Lower leg skin (tissue), 3 donors: ENCODE data around the gene COX6B2.

ENCODE experiments used
- POLR2A ChIP-seq, 2 donors: fragments of 450-650 bp; IDR thresholded peaks; one replicate each; pipeline ENCODE4 v1.6.1; 2016 to 2017; ENCODE audit warnings: antibody characterized with exemption in 2 of 2, mild to moderate bottlenecking in 1 of 2, moderate library complexity in 1 of 2
- TF ChIP-seq, protein P1 (sequence below), 3 donors: fragments of 450-650 bp; IDR thresholded peaks; one replicate each; pipeline ENCODE4 v1.5.1; 2016; ENCODE audit warnings: antibody characterized with exemption in 3 of 3, mild to moderate bottlenecking in 3 of 3, moderate library complexity in 2 of 3

DNA sequence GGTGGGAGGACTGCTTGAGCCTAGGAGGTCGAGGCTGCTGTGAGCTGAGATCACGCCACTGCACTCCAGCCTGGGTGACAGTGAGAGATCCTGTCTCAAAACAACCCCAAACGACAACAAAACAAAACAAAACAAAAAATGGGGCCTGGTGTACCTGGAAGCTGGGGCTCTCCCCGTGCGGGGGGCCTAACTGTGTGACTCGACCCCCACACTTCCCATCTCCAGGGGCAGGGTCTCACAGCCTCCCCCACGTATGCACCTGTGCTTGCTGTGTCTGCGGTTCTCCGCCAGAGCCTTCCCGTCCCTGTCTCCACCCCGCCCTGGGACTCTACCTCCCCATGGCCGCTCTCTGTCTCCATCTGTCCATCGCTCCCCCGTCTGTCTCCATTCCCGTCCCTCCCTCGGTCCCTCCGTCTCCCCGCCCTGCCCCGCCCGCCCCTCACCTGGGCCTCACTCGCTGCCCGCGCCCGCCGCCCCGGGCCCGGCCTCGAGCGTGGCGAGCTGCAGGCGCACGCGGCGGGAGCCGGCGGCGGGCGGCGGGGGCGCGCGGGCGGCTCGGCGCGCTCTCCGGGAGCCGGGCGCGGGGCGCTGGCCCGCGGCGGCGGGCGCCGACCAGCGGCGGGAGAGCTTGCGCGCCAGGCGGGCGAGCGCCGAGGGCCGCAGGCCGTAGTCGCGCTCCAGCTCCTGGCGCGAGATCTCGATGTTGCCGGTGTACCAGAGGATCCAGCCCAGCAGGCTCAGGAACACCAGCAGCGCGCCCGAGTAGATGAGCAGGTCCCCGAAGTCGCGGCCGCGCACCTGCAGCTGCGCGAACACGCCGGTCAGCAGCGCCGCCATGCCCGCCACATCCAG lies 29.0 kb upstream of the COX6B2 start:
- TF ChIP-seq, protein P1, sequence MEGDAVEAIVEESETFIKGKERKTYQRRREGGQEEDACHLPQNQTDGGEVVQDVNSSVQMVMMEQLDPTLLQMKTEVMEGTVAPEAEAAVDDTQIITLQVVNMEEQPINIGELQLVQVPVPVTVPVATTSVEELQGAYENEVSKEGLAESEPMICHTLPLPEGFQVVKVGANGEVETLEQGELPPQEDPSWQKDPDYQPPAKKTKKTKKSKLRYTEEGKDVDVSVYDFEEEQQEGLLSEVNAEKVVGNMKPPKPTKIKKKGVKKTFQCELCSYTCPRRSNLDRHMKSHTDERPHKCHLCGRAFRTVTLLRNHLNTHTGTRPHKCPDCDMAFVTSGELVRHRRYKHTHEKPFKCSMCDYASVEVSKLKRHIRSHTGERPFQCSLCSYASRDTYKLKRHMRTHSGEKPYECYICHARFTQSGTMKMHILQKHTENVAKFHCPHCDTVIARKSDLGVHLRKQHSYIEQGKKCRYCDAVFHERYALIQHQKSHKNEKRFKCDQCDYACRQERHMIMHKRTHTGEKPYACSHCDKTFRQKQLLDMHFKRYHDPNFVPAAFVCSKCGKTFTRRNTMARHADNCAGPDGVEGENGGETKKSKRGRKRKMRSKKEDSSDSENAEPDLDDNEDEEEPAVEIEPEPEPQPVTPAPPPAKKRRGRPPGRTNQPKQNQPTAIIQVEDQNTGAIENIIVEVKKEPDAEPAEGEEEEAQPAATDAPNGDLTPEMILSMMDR (IDR thresholded peaks at IDR 0.05), result no peak
- no peak for TF ChIP-seq POLR2A (IDR thresholded peaks at IDR 0.05)
